Liver (tissue), 9 donors: Measurements from ENCODE around the gene ABCA4. TPM values are rescaled to one million over a fixed set of nuclear protein-coding genes. Genes with fewer than 3 reads are reported as not detected.

Experiments used
- DNase-seq: peaks from one replicate; pipeline ENCODE4 v3.0.0-alpha.2; 2017; ENCODE audit warnings: low spot score
- H3K27ac ChIP-seq, 2 donors: one replicate each; pipeline ENCODE4 v1.7.0; 2013; ENCODE audit warnings: inconsistent platforms in 2 of 2, low read length in 2 of 2, control low read depth in 1 of 2, low read depth in 1 of 2, mild to moderate bottlenecking in 1 of 2
- H3K27me3 ChIP-seq, 4 donors: one replicate each; pipeline versions ENCODE4 v1.6.1 to v1.7.0; 2013; ENCODE audit warnings: low read length in 3 of 4, inconsistent platforms in 1 of 4, mild to moderate bottlenecking in 1 of 4, moderate library complexity in 1 of 4; ENCODE audit not compliant: control insufficient read depth in 4 of 4, insufficient read depth in 4 of 4
- H3K36me3 ChIP-seq, 4 donors: one replicate each; pipeline versions ENCODE4 v1.6.1 to v1.7.0; 2013; ENCODE audit warnings: low read length in 3 of 4, mild to moderate bottlenecking in 3 of 4, low read depth in 1 of 4, moderate library complexity in 1 of 4; ENCODE audit not compliant: control insufficient read depth in 4 of 4, insufficient read depth in 3 of 4
- H3K4me1 ChIP-seq, 4 donors: one replicate each; pipeline versions ENCODE4 v1.6.1 to v1.7.0; 2013; ENCODE audit warnings: low read length in 3 of 4, mild to moderate bottlenecking in 3 of 4, moderate library complexity in 1 of 4; ENCODE audit not compliant: control insufficient read depth in 4 of 4, insufficient read depth in 4 of 4
- H3K4me3 ChIP-seq, 3 donors: one replicate each; pipeline versions ENCODE4 v1.6.1 to v1.7.0; 2013; ENCODE audit warnings: low read length in 3 of 3, control low read depth in 1 of 3, low read depth in 1 of 3, mild to moderate bottlenecking in 1 of 3
- H3K9ac ChIP-seq, 2 donors: one replicate each; pipeline ENCODE4 v1.7.0; 2013; ENCODE audit warnings: low read length in 2 of 2, mild to moderate bottlenecking in 2 of 2, moderate library complexity in 2 of 2, control low read depth in 1 of 2, low read depth in 1 of 2
- H3K9me3 ChIP-seq, 4 donors: one replicate each; pipeline versions ENCODE4 v1.6.1 to v1.7.0; 2013; ENCODE audit warnings: low read length in 3 of 4; ENCODE audit not compliant: control insufficient read depth in 4 of 4
- EGR1 ChIP-seq, 2 donors: IDR thresholded peaks; 2 replicates each; pipeline ENCODE4 v1.6.1; 2016 to 2018; ENCODE audit warnings: antibody characterized with exemption in 2 of 2, low read depth in 2 of 2
- FOXA1 ChIP-seq: IDR thresholded peaks from 2 replicates; pipeline ENCODE4 v1.6.1; 2016; ENCODE audit warnings: antibody characterized with exemption
- FOXA2 ChIP-seq: IDR thresholded peaks from 2 replicates; pipeline ENCODE4 v1.6.1; 2016; ENCODE audit warnings: antibody characterized with exemption
- GABPA ChIP-seq, 2 donors: IDR thresholded peaks in 1 of 2; conservative IDR thresholded peaks in 1 of 2; 2 replicates each; pipeline ENCODE4 v1.6.1; 2016; ENCODE audit warnings: antibody characterized with exemption in 2 of 2, mild to moderate bottlenecking in 1 of 2, moderate library complexity in 1 of 2
- HNF4A ChIP-seq, 2 donors: conservative IDR thresholded peaks; 2 replicates each; pipeline ENCODE4 v1.6.1; 2016; ENCODE audit warnings: antibody characterized with exemption in 2 of 2, mild to moderate bottlenecking in 2 of 2
- HNF4G ChIP-seq: IDR thresholded peaks from 2 replicates; pipeline ENCODE4 v1.6.1; 2016; ENCODE audit warnings: antibody characterized with exemption
- JUND ChIP-seq, 2 donors: IDR thresholded peaks; 2 replicates each; pipeline ENCODE4 v1.6.1; 2016; ENCODE audit warnings: antibody characterized with exemption in 2 of 2
- NR2F2 ChIP-seq: IDR thresholded peaks from 2 replicates; pipeline ENCODE4 v1.6.1; 2016; ENCODE audit warnings: antibody characterized with exemption
- RAD21 ChIP-seq, 2 donors: IDR thresholded peaks; 2 replicates each; pipeline ENCODE4 v1.6.1; 2016; ENCODE audit warnings: antibody characterized with exemption in 2 of 2, mild to moderate bottlenecking in 2 of 2
- RXRA ChIP-seq, 2 donors: IDR thresholded peaks; 2 replicates each; pipeline ENCODE4 v1.6.1; 2017 to 2018; ENCODE audit warnings: antibody characterized with exemption in 2 of 2, mild to moderate bottlenecking in 1 of 2
- SP1 ChIP-seq: IDR thresholded peaks from 2 replicates; pipeline ENCODE4 v1.6.1; 2018; ENCODE audit warnings: antibody characterized with exemption, mild to moderate bottlenecking
- TAF1 ChIP-seq: conservative IDR thresholded peaks from 2 replicates; pipeline ENCODE4 v1.6.1; 2016; ENCODE audit warnings: antibody characterized with exemption, mild to moderate bottlenecking
- YY1 ChIP-seq: IDR thresholded peaks from 2 replicates; pipeline ENCODE4 v1.6.1; 2016; ENCODE audit warnings: antibody characterized with exemption, mild to moderate bottlenecking
- WGBS: extraction: QIAGEN DNeasy Blood & Tissue Kit; methylation state at CpG from one replicate; pipeline ENCODE4 v1.1.7; 2013; 5-methylcytosine and 5-hydroxymethylcytosine counted together
- polyA plus RNA-seq, 2 donors: library from polyadenylated mRNA; stranded (reverse) in 1 of 2; unstranded in 1 of 2; fragments of 200-250 nt in 1 of 2; fragments of >200 nt in 1 of 2; fragmentation: Nextera tagmentation in 1 of 2; extraction: Ambion mirVana in 1 of 2; gene quantifications; one replicate each; pipeline versions ENCODE4 v1.2.1 to v1.2.3, GENCODE V29; 2013 to 2015
- total RNA-seq, 2 donors: library from RNA; depleted of rRNA; stranded (reverse); fragments of >200 nt; gene quantifications; one replicate each; pipeline ENCODE4 v1.2.3, GENCODE V29; 2014
- TF ChIP-seq, protein P1 (sequence below): IDR thresholded peaks from 2 replicates; pipeline ENCODE4 v1.6.1; 2016; ENCODE audit warnings: antibody characterized with exemption
- TF ChIP-seq, protein P2 (sequence below): IDR thresholded peaks from 2 replicates; pipeline ENCODE4 v1.6.1; 2016; ENCODE audit warnings: antibody characterized with exemption
- TF ChIP-seq, protein P3 (sequence below): IDR thresholded peaks from 2 replicates; pipeline ENCODE4 v1.6.1; 2016; ENCODE audit warnings: antibody characterized with exemption, mild to moderate bottlenecking
- TF ChIP-seq, protein P4 (sequence below): fragments of 150-350 bp; IDR thresholded peaks from 2 replicates; pipeline ENCODE4 v1.5.1; 2017; ENCODE audit warnings: improper control_type of control experiment, low read depth, low read length; ENCODE audit not compliant: missing input control
- TF ChIP-seq, protein P5 (sequence below): IDR thresholded peaks from 2 replicates; pipeline ENCODE4 v1.6.1; 2016; ENCODE audit warnings: antibody characterized with exemption
- donor health status: healthy.
- donor health status: healthy.
- donor health status: healthy.
- donor health status: healthy.
- donor health status: healthy.

ABCA4 gene
- total and polyA plus RNA-seq, 4 donors = 0.19 to 1.5 (median 0.38) TPM

DNA sequence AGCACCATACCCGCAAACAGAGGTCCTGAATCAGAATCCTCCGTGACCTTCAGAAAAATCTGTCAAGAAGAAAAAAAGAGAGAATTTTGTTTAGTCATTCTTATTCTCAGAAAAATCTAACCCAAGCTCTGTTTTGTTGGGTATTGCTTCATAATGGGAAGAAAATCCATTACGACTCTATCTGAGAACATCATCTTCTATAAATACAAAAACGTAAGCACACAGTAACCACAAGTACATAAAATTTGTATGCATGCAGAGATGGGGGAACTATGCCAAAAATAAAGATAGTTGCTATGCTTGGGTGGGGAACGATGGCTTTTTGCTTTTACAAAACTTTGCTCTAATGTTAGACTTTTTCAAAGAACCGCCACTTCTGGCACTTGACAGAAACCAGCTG is 84.2 kb downstream of the ABCA4 start:
- H3K9ac ChIP-seq = no peak overlapping the region
- 85% methylated on average over 6 of the region's 6 CpGs for WGBS
- H3K9me3 ChIP-seq = no peaks in the 10 kb centered on the region
- H3K27ac ChIP-seq = no peak overlapping the region
- no peaks in the 10 kb centered on the region for H3K4me1 ChIP-seq
- TF ChIP-seq FOXA2 (no peak), TAF1 (no peak), NR2F2 (no peak), YY1 (no peak), RAD21 (IDR thresholded peaks at IDR 0.05) (no peak), JUND (IDR thresholded peaks at IDR 0.05) (no peak)
- TF ChIP-seq, protein P1, sequence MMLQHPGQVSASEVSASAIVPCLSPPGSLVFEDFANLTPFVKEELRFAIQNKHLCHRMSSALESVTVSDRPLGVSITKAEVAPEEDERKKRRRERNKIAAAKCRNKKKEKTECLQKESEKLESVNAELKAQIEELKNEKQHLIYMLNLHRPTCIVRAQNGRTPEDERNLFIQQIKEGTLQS = no peak
- TF ChIP-seq, protein P2, sequence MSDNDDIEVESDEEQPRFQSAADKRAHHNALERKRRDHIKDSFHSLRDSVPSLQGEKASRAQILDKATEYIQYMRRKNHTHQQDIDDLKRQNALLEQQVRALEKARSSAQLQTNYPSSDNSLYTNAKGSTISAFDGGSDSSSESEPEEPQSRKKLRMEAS = no peak
- H3K27me3 ChIP-seq = no peaks in the 10 kb centered on the region
- H3K36me3 ChIP-seq = no peaks in the 10 kb centered on the region
- no peak for DNase-seq
- no peak overlapping the region for H3K4me3 ChIP-seq

DNA sequence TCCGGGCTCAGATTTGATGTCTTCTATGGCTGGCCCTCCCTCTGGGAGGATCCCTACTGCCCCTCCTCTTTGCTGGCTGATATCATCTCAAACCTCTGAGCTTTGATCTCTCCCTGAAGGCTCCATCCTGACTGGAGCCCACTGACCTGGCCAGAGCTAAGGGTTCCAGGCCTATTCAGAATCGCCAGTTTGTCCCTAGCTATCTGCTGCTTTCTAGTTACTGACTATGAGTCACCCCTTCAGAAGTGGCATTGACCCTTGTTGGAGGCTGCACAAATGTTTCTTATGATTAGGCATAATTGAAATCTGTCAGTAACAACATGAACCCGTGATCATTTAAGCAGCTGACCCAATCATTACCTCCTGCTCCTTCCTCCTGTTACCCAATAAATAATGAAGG is 87.1 kb downstream of the ABCA4 start:
- TF ChIP-seq HNF4A (conservative IDR thresholded peaks at IDR 0.05) (no peak), JUND (IDR thresholded peaks at IDR 0.05) (no peak), FOXA2 (no peak), RXRA (IDR thresholded peaks at IDR 0.05) (no peak), SP1 (no peak), GABPA (IDR thresholded peaks at IDR 0.05 in 1 of 2, conservative IDR thresholded peaks at IDR 0.05 in 1 of 2) (no peak), NR2F2 (no peak), EGR1 (IDR thresholded peaks at IDR 0.05; ENCODE audit: low read depth in 2 of 2) (no peak), HNF4G (no peak), FOXA1 (no peak), RAD21 (IDR thresholded peaks at IDR 0.05) (no peak), YY1 (no peak), TAF1 (no peak)
- TF ChIP-seq, protein P3, sequence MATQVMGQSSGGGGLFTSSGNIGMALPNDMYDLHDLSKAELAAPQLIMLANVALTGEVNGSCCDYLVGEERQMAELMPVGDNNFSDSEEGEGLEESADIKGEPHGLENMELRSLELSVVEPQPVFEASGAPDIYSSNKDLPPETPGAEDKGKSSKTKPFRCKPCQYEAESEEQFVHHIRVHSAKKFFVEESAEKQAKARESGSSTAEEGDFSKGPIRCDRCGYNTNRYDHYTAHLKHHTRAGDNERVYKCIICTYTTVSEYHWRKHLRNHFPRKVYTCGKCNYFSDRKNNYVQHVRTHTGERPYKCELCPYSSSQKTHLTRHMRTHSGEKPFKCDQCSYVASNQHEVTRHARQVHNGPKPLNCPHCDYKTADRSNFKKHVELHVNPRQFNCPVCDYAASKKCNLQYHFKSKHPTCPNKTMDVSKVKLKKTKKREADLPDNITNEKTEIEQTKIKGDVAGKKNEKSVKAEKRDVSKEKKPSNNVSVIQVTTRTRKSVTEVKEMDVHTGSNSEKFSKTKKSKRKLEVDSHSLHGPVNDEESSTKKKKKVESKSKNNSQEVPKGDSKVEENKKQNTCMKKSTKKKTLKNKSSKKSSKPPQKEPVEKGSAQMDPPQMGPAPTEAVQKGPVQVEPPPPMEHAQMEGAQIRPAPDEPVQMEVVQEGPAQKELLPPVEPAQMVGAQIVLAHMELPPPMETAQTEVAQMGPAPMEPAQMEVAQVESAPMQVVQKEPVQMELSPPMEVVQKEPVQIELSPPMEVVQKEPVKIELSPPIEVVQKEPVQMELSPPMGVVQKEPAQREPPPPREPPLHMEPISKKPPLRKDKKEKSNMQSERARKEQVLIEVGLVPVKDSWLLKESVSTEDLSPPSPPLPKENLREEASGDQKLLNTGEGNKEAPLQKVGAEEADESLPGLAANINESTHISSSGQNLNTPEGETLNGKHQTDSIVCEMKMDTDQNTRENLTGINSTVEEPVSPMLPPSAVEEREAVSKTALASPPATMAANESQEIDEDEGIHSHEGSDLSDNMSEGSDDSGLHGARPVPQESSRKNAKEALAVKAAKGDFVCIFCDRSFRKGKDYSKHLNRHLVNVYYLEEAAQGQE = no peak
- TF ChIP-seq, protein P2 = no peak
- TF ChIP-seq, protein P4, sequence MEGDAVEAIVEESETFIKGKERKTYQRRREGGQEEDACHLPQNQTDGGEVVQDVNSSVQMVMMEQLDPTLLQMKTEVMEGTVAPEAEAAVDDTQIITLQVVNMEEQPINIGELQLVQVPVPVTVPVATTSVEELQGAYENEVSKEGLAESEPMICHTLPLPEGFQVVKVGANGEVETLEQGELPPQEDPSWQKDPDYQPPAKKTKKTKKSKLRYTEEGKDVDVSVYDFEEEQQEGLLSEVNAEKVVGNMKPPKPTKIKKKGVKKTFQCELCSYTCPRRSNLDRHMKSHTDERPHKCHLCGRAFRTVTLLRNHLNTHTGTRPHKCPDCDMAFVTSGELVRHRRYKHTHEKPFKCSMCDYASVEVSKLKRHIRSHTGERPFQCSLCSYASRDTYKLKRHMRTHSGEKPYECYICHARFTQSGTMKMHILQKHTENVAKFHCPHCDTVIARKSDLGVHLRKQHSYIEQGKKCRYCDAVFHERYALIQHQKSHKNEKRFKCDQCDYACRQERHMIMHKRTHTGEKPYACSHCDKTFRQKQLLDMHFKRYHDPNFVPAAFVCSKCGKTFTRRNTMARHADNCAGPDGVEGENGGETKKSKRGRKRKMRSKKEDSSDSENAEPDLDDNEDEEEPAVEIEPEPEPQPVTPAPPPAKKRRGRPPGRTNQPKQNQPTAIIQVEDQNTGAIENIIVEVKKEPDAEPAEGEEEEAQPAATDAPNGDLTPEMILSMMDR = no peak
- TF ChIP-seq, protein P5, sequence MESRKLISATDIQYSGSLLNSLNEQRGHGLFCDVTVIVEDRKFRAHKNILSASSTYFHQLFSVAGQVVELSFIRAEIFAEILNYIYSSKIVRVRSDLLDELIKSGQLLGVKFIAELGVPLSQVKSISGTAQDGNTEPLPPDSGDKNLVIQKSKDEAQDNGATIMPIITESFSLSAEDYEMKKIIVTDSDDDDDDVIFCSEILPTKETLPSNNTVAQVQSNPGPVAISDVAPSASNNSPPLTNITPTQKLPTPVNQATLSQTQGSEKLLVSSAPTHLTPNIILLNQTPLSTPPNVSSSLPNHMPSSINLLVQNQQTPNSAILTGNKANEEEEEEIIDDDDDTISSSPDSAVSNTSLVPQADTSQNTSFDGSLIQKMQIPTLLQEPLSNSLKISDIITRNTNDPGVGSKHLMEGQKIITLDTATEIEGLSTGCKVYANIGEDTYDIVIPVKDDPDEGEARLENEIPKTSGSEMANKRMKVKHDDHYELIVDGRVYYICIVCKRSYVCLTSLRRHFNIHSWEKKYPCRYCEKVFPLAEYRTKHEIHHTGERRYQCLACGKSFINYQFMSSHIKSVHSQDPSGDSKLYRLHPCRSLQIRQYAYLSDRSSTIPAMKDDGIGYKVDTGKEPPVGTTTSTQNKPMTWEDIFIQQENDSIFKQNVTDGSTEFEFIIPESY = no peak
- TF ChIP-seq, protein P1 = no peak
- no peak overlapping the region for H3K4me3 ChIP-seq
- no peaks in the 10 kb centered on the region for H3K27me3 ChIP-seq
- WGBS = 62% methylated on average over 3 of the region's 3 CpGs
- no peaks in the 10 kb centered on the region for H3K9me3 ChIP-seq
- no peak overlapping the region for H3K27ac ChIP-seq
- H3K4me1 ChIP-seq = no peaks in the 10 kb centered on the region
- H3K9ac ChIP-seq = no peak overlapping the region
- no peak for DNase-seq
- peaks cover 0 to 1% (median 0%) of the 10 kb centered on the region in 4 donors for H3K36me3 ChIP-seq
